Ascending aorta (tissue), 2 donors: Measurements from ENCODE around the gene BCL10. TPM values are rescaled to one million over a fixed set of nuclear protein-coding genes. Genes with fewer than 3 reads are reported as not detected.

ENCODE experiments used
- DNase-seq, 2 donors: peaks; one replicate each; pipeline ENCODE4 v3.0.0-alpha.2; 2019; ENCODE audit warnings: low spot score in 2 of 2
- H3K27ac ChIP-seq, 2 donors: fragments of 200-600 bp; sonication (generic); one replicate each; pipeline ENCODE4 v1.5.1; 2016 to 2017; ENCODE audit warnings: mild to moderate bottlenecking in 1 of 2
- H3K27me3 ChIP-seq: fragments of 200-600 bp; sonication (generic); one replicate; pipeline ENCODE4 v1.5.1; 2017
- H3K36me3 ChIP-seq, 2 donors: fragments of 200-600 bp; sonication (generic); one replicate each; pipeline ENCODE4 v1.5.1; 2016
- H3K4me1 ChIP-seq, 2 donors: fragments of 200-600 bp; sonication (generic); one replicate each; pipeline ENCODE4 v1.5.1; 2016 to 2017; ENCODE audit warnings: mild to moderate bottlenecking in 1 of 2
- H3K4me3 ChIP-seq, 2 donors: fragments of 200-600 bp; sonication (generic); one replicate each; pipeline ENCODE4 v1.5.1; 2016 to 2017; ENCODE audit warnings: mild to moderate bottlenecking in 1 of 2
- H3K9me3 ChIP-seq, 2 donors: fragments of 200-600 bp; sonication (generic); one replicate each; pipeline ENCODE4 v1.5.1; 2016
- intact Hi-C: fragments of 100-400 bp; cut with DNase I; formaldehyde crosslinking; loops from one replicate; pipeline ENCODE4 v1.15.1; 2023
- total RNA-seq: library from RNA; depleted of rRNA; stranded (reverse); fragments of >200 nt; gene quantifications from one replicate; pipeline ENCODE4 v1.1.0, GENCODE V29; 2016
- TF ChIP-seq, protein P1 (sequence below), 3 experiments: fragments of 200-600 bp in 2 of 3; fragments of 450-650 bp in 1 of 3; sonication (generic) in 2 of 3; IDR thresholded peaks; one replicate each; pipeline ENCODE4 v1.5.1; 2016 to 2019; ENCODE audit warnings: antibody characterized with exemption in 3 of 3, mild to moderate bottlenecking in 1 of 3, moderate library complexity in 1 of 3

Gene BCL10
- total RNA-seq, 1 donor from 2014 or later, result 3.7 TPM

DNA sequence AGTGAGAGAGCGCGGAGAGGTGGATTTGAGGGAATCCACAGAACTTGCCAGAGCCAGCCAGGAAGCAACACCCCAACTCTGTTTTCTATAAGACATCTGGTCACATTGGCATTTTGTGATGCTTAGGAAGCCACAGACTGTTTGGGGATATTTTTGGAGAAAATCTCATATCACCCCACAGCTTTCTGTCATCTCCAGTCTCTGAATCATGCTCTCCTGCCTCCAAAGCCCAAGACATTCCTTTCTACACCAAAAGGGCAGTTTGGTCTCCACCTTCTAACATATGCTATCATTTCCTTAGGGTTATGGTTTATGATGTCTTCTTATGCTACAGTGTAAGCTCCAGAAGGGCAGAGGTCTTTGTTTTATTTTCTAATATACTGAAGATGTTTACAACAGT lies 14.4 kb upstream of the BCL10 start:
- Histone ChIP-seq H3K27me3 (no peaks in the 10 kb centered on the region), H3K36me3 (no peaks in the 10 kb centered on the region), H3K4me1 (no peaks in the 10 kb centered on the region), H3K4me3 (no peak overlapping the region), H3K9me3 (no peaks in the 10 kb centered on the region), H3K27ac (no peak overlapping the region)
- intact Hi-C loops, result no loop called here
- TF ChIP-seq, protein P1, sequence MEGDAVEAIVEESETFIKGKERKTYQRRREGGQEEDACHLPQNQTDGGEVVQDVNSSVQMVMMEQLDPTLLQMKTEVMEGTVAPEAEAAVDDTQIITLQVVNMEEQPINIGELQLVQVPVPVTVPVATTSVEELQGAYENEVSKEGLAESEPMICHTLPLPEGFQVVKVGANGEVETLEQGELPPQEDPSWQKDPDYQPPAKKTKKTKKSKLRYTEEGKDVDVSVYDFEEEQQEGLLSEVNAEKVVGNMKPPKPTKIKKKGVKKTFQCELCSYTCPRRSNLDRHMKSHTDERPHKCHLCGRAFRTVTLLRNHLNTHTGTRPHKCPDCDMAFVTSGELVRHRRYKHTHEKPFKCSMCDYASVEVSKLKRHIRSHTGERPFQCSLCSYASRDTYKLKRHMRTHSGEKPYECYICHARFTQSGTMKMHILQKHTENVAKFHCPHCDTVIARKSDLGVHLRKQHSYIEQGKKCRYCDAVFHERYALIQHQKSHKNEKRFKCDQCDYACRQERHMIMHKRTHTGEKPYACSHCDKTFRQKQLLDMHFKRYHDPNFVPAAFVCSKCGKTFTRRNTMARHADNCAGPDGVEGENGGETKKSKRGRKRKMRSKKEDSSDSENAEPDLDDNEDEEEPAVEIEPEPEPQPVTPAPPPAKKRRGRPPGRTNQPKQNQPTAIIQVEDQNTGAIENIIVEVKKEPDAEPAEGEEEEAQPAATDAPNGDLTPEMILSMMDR (IDR thresholded peaks at IDR 0.05), result no peak
- DNase-seq, result no peak

DNA sequence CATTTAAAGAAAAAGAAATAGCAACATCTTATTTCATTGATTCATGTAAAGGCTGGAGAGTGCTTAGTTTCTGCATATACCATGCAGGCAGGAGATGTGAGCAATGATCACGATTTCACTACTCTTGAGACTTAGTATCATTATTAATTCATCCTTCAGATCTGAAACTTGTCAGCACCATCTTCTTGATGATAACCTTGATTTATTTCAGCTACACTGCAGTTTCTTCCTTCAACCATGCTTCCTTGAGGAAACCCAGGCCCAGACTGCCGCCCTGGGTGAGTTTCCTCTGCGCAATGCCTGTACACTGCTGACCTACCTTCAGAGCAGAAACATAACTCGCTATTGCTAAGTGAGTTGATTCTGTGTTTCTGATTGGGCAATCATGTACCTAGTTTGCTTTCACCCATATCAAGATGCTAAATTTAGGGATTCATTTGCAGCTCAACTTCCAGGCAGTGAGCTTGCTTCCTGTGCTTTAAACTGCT lies 13.5 kb upstream of the BCL10 start:
- Histone ChIP-seq H3K4me3 (no peak overlapping the region), H3K9me3 (no peaks in the 10 kb centered on the region), H3K27me3 (no peaks in the 10 kb centered on the region), H3K4me1 (no peaks in the 10 kb centered on the region), H3K36me3 (no peaks in the 10 kb centered on the region), H3K27ac (no peak overlapping the region)
- TF ChIP-seq, protein P1 (IDR thresholded peaks at IDR 0.05), result no peak
- DNase-seq, result no peak
- intact Hi-C loops, result no loop called here

DNA sequence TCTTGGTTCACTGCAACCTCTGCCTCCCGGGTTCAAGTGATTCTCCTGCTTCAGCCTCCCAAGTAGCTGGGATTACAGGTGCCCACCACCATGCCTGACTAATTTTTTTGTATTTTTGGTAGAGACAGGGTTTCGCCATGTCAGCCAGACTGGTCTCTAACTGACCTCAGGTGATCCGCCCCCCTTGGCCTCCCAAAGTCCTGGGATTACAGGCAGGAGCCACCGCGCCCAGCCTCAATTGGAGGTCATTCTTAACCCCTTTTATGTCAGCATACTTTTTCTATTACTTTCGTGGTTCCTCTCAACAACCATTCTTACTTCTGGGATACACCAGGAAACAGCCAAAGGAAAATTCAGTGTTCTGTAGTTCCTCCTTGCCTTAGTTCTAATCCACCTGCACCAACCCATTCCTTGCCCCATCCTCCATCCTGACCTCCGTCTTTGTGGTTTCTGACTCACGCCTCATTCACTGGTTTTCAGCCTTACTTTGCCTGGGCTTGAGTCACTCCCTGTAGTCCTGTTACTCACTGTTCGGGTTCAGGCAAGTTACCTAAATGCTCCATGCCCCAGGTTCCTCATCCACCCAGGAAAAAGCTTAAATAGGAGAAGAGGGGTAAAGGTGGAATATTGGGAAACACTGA lies 12.9 kb upstream of the BCL10 start:
- TF ChIP-seq, protein P1 (IDR thresholded peaks at IDR 0.05), result no peak
- Histone ChIP-seq H3K9me3 (no peaks in the 10 kb centered on the region), H3K27me3 (no peaks in the 10 kb centered on the region), H3K27ac (no peak overlapping the region), H3K4me1 (no peaks in the 10 kb centered on the region), H3K36me3 (no peaks in the 10 kb centered on the region), H3K4me3 (no peak overlapping the region)
- no peak for DNase-seq
- intact Hi-C loops, result no loop called here

DNA sequence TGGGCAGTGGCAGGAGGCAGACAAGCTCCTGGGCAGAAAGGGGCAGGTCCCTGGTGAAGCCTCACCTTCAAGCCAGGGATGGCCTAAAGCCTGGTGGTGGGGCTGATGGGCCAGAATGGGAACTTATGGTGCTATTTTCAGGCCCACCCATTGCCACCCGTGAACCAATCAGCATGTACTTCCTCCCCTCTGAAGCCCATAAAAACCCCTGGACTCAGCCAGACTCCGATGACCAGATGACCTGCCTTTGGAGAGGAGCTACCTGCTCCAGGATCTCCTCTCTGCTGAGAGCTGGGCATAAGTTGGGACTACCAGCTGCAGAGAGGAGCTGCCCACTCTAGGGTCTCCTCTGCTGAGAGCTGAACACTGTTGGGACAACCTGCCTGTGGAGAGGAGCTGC lies 7.8 kb upstream of the BCL10 start:
- H3K9me3 ChIP-seq, result no peaks in the 10 kb centered on the region
- no peaks in the 10 kb centered on the region for H3K4me1 ChIP-seq
- H3K4me3 ChIP-seq, result no peak overlapping the region
- no peak for DNase-seq
- no peak overlapping the region for H3K27ac ChIP-seq
- no peaks in the 10 kb centered on the region for H3K36me3 ChIP-seq
- intact Hi-C loops, result no loop called here
- H3K27me3 ChIP-seq, result no peaks in the 10 kb centered on the region
- TF ChIP-seq, protein P1 (IDR thresholded peaks at IDR 0.05), result no peak

DNA sequence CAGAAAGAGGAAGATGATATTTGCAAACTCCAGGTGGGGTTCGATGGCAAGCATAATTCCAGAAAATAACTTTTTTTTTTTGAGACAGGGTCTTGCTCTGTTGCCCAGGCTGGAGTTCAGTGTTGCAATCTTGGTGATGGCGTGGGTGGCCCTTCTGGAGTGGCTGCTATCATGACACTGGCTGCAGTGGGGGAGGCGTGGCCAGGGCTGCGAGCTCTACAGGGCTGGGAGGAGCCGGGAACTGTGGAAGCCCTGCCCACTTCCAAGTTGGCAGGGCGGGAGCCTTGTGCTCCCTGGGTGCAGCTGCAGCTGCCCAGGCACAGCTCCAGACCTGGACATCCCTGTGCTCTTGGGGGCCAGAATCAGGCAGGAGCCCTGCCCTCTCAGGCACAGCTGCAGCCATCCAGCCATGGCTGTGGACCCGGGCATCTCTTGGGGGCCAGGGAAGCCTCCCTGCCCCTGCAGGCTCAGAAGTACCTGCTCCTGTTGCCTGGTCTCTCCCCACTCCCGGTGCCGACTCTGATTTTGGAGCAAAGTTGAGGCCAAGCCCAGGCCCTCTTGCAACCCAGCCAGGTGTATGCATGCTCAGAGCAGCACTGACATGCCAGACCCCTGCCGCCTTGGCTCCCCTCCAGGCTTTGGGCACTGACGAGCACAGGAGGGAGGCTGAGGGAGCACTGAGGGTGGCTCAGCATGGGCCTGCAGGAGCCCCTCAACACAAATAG lies 7.2 kb upstream of the BCL10 start:
- intact Hi-C loops, result no loop called here
- Histone ChIP-seq H3K9me3 (no peaks in the 10 kb centered on the region), H3K27ac (no peak overlapping the region), H3K4me1 (no peaks in the 10 kb centered on the region), H3K27me3 (no peaks in the 10 kb centered on the region), H3K36me3 (no peaks in the 10 kb centered on the region), H3K4me3 (no peak overlapping the region)
- no peak for DNase-seq
- TF ChIP-seq, protein P1 (IDR thresholded peaks at IDR 0.05), result no peak
